Neural progenitor cell (in vitro differentiated cells): ENCODE data around the gene TRIO. TPM values are rescaled to one million over a fixed set of nuclear protein-coding genes. Genes with fewer than 3 reads are reported as not detected.

ENCODE experiments used
- DNase-seq: peaks from one replicate; pipeline ENCODE4 v3.0.0-alpha.2; 2016; ENCODE audit warnings: low spot score
- H2AFZ ChIP-seq: fragments of 200-600 bp; sonication (generic); replicated peaks from 2 replicates; pipeline ENCODE4 v1.6.1; 2016; ENCODE audit warnings: antibody characterized with exemption
- H3F3A ChIP-seq: fragments of 200-600 bp; sonication (generic); 2 replicates; pipeline ENCODE4 v1.6.1; 2016; ENCODE audit warnings: antibody characterized with exemption, low read depth
- H3K27ac ChIP-seq: fragments of 200-600 bp; sonication (generic); 2 replicates; pipeline ENCODE4 v1.5.1; 2016; ENCODE audit warnings: mild to moderate bottlenecking
- H3K27me3 ChIP-seq: fragments of 200-600 bp; sonication (generic); 2 replicates; pipeline ENCODE4 v1.6.1; 2016; ENCODE audit warnings: mild to moderate bottlenecking, moderate library complexity
- H3K36me3 ChIP-seq: fragments of 200-600 bp; sonication (generic); 2 replicates; pipeline ENCODE4 v1.5.1; 2016
- H3K4me1 ChIP-seq: fragments of 200-600 bp; sonication (generic); 2 replicates; pipeline ENCODE4 v1.6.1; 2016; ENCODE audit warnings: mixed run types
- H3K4me2 ChIP-seq: fragments of 200-600 bp; sonication (generic); 2 replicates; pipeline ENCODE4 v1.6.1; 2016
- H3K4me3 ChIP-seq: fragments of 200-600 bp; sonication (generic); 2 replicates; pipeline ENCODE4 v1.5.1; 2016
- H3K79me2 ChIP-seq: fragments of 200-600 bp; sonication (generic); 2 replicates; pipeline ENCODE4 v1.6.1; 2016; ENCODE audit warnings: low read depth
- H3K9ac ChIP-seq: fragments of 200-600 bp; sonication (generic); 2 replicates; pipeline ENCODE4 v1.6.1; 2016
- H3K9me3 ChIP-seq: fragments of 200-600 bp; sonication (generic); 2 replicates; pipeline ENCODE4 v1.5.1; 2016; ENCODE audit warnings: low read depth
- H4K20me1 ChIP-seq: fragments of 200-600 bp; sonication (generic); 2 replicates; pipeline ENCODE4 v1.6.1; 2016; ENCODE audit warnings: low read depth
- H3K27ac Mint-ChIP-seq: 3 replicates; pipeline ENCODE4 v1.8.0; 2021; ENCODE audit warnings: mixed read lengths
- H3K27me3 Mint-ChIP-seq: 2 replicates; pipeline ENCODE4 v1.8.0; 2022; ENCODE audit warnings: low read depth, mild to moderate bottlenecking, inconsistent platforms, moderate library complexity, mixed read lengths; ENCODE audit not compliant: insufficient read depth
- H3K36me3 Mint-ChIP-seq: 3 replicates; pipeline ENCODE4 v1.8.0; 2021; ENCODE audit warnings: mixed read lengths
- H3K4me1 Mint-ChIP-seq: 3 replicates; pipeline ENCODE4 v1.8.0; 2021; ENCODE audit warnings: mixed read lengths
- H3K4me3 Mint-ChIP-seq: 3 replicates; pipeline ENCODE4 v1.8.0; 2021; ENCODE audit warnings: mild to moderate bottlenecking, moderate library complexity, mixed read lengths
- H3K9me3 Mint-ChIP-seq: 3 replicates; pipeline ENCODE4 v1.8.0; 2020; ENCODE audit warnings: mixed read lengths
- EZH2 ChIP-seq: fragments of 200-600 bp; sonication (generic); IDR thresholded peaks from 2 replicates; pipeline ENCODE4 v1.6.1; 2017; ENCODE audit warnings: antibody characterized with exemption, mild to moderate bottlenecking, moderate library complexity
- EZH2phosphoT487 ChIP-seq: fragments of 200-600 bp; sonication (generic); IDR thresholded peaks from 2 replicates; pipeline ENCODE4 v1.6.1; 2017; ENCODE audit warnings: antibody characterized with exemption
- total RNA-seq: library from RNA; depleted of rRNA; stranded (reverse); fragments of >200 nt; gene quantifications from 2 replicates; pipeline ENCODE4 v1.2.3, GENCODE V29; 2015; ENCODE audit warnings: low replicate concordance
- TF ChIP-seq, protein P1 (sequence below): fragments of 200-600 bp; sonication (generic); IDR thresholded peaks from 2 replicates; pipeline ENCODE4 v1.5.1; 2017; ENCODE audit warnings: antibody characterized with exemption, mild to moderate bottlenecking

Gene TRIO
- total RNA-seq, 1 donor from 2014 or later, result 84.7 TPM

DNA sequence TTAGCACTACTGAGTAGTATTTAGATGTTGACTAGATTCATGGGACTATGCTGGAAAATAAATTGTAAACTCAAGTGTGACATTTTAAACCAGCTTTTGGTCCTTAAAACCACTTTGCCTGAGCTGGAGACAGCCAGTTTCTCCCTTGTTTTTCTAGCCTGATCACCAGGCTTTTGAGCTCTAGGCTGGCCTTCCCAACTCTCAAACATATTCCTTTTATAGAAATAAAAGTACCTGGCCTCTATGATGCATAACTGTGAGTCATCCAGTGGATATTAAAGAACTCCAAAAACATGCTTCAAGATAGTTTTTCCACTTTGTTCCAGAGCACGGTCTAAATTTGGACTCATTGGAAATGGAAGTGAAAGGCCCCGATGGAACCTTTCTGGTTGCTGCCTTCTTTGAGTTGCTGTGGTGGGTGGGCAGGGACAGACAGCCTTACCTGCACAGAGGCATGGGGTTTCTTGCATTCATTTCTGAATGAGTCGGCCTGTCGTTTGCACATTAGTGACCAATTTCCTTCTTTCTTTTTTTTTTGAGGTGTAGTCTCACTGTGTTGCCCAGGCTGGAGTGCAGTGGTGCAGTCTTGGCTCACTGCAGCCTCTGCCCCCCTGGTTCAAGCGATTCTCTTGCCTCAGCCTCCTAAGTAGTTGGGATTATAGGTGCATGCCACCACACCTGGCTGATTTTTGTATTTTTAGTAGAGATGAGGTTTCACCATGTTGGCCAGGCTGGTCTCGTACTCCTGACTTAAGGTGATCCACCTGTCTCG, 43.1 kb downstream of the TRIO start:
- Histone ChIP-seq H4K20me1 (peaks cover 100% of the 10 kb centered on the region), H3K9ac (no peak overlapping the region)

DNA sequence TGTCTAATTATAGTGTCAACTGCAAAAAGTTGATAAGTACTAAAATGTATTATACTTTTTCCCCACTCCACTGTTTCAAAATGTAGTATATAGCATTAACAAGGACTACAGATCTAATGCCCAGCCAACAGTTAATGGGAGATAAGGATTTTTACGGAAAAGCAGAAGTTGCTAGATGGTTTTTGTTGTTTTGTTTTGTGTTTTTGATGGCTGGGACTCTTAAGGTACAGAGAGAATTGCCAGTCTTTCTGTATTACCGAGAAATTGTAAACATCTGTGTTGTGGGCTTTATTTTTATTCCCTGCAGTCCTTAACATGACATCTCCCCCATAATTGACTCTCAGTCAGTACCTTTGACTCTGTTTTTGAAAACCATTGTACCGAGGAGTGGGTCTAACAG, 44.0 kb downstream of the TRIO start:
- no peak overlapping the region for H3K4me2 ChIP-seq
- no peak for DNase-seq
- H3K27me3 Mint-ChIP-seq, result peaks cover 4% of the 10 kb centered on the region
- no peak overlapping the region for H2AFZ ChIP-seq
- H3K9me3 ChIP-seq, result no peaks in the 10 kb centered on the region
- H3K4me1 ChIP-seq, result peaks cover 19% of the 10 kb centered on the region
- H4K20me1 ChIP-seq, result peaks cover 99% of the 10 kb centered on the region
- H3K27ac ChIP-seq, result no peak overlapping the region
- no peak overlapping the region for H3K4me3 ChIP-seq
- no peak overlapping the region for H3K9ac ChIP-seq
- no peaks in the 10 kb centered on the region for H3K36me3 Mint-ChIP-seq
- peaks cover 100% of the 10 kb centered on the region for H3K79me2 ChIP-seq
- no peak for TF ChIP-seq EZH2phosphoT487
- TF ChIP-seq EZH2, result no peak
- TF ChIP-seq, protein P1, sequence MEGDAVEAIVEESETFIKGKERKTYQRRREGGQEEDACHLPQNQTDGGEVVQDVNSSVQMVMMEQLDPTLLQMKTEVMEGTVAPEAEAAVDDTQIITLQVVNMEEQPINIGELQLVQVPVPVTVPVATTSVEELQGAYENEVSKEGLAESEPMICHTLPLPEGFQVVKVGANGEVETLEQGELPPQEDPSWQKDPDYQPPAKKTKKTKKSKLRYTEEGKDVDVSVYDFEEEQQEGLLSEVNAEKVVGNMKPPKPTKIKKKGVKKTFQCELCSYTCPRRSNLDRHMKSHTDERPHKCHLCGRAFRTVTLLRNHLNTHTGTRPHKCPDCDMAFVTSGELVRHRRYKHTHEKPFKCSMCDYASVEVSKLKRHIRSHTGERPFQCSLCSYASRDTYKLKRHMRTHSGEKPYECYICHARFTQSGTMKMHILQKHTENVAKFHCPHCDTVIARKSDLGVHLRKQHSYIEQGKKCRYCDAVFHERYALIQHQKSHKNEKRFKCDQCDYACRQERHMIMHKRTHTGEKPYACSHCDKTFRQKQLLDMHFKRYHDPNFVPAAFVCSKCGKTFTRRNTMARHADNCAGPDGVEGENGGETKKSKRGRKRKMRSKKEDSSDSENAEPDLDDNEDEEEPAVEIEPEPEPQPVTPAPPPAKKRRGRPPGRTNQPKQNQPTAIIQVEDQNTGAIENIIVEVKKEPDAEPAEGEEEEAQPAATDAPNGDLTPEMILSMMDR, result no peak
- no peaks in the 10 kb centered on the region for H3F3A ChIP-seq
- no peaks in the 10 kb centered on the region for H3K27me3 ChIP-seq
- H3K4me1 Mint-ChIP-seq, result peaks cover 49% of the 10 kb centered on the region
- no peak overlapping the region for H3K27ac Mint-ChIP-seq
- H3K4me3 Mint-ChIP-seq, result no peak overlapping the region
- no peaks in the 10 kb centered on the region for H3K9me3 Mint-ChIP-seq
- H3K36me3 ChIP-seq, result no peaks in the 10 kb centered on the region

More for the DNA sequence above, 43.1 kb downstream of the TRIO start:
- Histone ChIP-seq H3K4me3 (no peak overlapping the region), H3K4me1 (peaks cover 20% of the 10 kb centered on the region), H3K27ac (no peak overlapping the region), H3K4me2 (no peak overlapping the region), H3K27me3 (no peaks in the 10 kb centered on the region), H3K9me3 (no peaks in the 10 kb centered on the region), H3K79me2 (peaks cover 100% of the 10 kb centered on the region), H3F3A (no peaks in the 10 kb centered on the region), H2AFZ (no peak overlapping the region), H3K36me3 (no peaks in the 10 kb centered on the region)
- TF ChIP-seq EZH2phosphoT487, result no peak
- no peak for TF ChIP-seq EZH2
- TF ChIP-seq, protein P1, result no peak
- H3K4me3 Mint-ChIP-seq, result no peak overlapping the region
- H3K4me1 Mint-ChIP-seq, result peaks cover 56% of the 10 kb centered on the region
- H3K9me3 Mint-ChIP-seq, result no peaks in the 10 kb centered on the region
- no peak overlapping the region for H3K27ac Mint-ChIP-seq
- no peak for DNase-seq
- peaks cover 5% of the 10 kb centered on the region for H3K27me3 Mint-ChIP-seq
- H3K36me3 Mint-ChIP-seq, result no peaks in the 10 kb centered on the region

DNA sequence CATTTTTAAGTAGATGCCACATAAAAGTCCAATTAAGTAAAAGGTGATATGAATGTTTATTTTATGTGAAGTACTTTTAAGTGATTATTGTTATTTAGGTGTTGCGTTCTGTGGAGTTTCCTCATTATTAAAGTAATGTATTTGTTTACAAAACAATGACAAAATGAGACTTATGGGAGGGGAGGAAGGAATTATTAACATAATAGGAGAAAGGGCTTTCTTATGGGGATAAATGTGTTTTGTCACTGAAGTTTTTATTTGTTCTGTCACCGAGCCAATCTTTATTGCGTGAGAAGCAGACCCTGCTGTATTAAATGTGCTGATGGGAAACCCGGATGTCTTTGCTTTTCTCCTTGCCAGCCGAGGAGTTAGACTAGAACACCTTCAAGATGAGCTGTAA, 44.5 kb downstream of the TRIO start:
- no peak for DNase-seq
- Histone ChIP-seq H3K36me3 (no peaks in the 10 kb centered on the region), H3K4me3 (no peak overlapping the region), H3F3A (no peaks in the 10 kb centered on the region), H3K9me3 (no peaks in the 10 kb centered on the region), H2AFZ (no peak overlapping the region), H3K9ac (no peak overlapping the region), H3K27ac (no peak overlapping the region), H3K79me2 (peaks cover 100% of the 10 kb centered on the region), H3K27me3 (no peaks in the 10 kb centered on the region), H3K4me2 (no peak overlapping the region), H4K20me1 (peaks cover 99% of the 10 kb centered on the region), H3K4me1 (peaks cover 14% of the 10 kb centered on the region)
- no peak overlapping the region for H3K27ac Mint-ChIP-seq
- H3K9me3 Mint-ChIP-seq, result no peaks in the 10 kb centered on the region
- TF ChIP-seq EZH2phosphoT487, result no peak
- no peaks in the 10 kb centered on the region for H3K36me3 Mint-ChIP-seq
- no peak overlapping the region for H3K4me3 Mint-ChIP-seq
- H3K4me1 Mint-ChIP-seq, result peaks cover 44% of the 10 kb centered on the region
- H3K27me3 Mint-ChIP-seq, result peaks cover 4% of the 10 kb centered on the region

DNA sequence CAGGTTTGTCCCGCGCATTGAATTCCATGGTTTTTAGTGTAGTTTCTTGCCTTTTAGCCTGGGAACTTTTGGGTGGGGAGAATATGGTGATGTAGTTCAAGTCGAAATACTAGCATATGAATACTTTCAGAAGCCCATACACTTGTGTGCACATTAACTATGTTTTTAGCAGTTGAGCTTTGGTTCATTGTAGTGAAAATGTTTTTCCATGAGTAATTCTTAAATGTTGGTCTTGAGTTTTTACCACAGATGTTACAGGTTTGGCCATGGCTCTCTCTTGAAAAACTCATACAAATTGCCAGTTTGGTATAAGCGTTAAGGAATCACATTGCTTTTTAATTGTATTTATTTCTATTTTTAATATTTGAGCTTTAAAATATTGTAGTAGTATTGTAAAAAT, 45.6 kb downstream of the TRIO start:
- no peaks in the 10 kb centered on the region for H3F3A ChIP-seq
- peaks cover 99% of the 10 kb centered on the region for H4K20me1 ChIP-seq
- no peaks in the 10 kb centered on the region for H3K36me3 ChIP-seq
- H3K4me2 ChIP-seq, result no peak overlapping the region
- Mint-ChIP-seq H3K27me3 (peaks cover 4% of the 10 kb centered on the region), H3K4me3 (no peak overlapping the region), H3K4me1 (peaks cover 33% of the 10 kb centered on the region), H3K27ac (no peak overlapping the region), H3K9me3 (no peaks in the 10 kb centered on the region), H3K36me3 (peaks cover under 1% of the 10 kb centered on the region)
- H3K27ac ChIP-seq, result no peak overlapping the region
- H2AFZ ChIP-seq, result no peak overlapping the region
- H3K4me1 ChIP-seq, result peaks cover 4% of the 10 kb centered on the region
- peaks cover 100% of the 10 kb centered on the region for H3K79me2 ChIP-seq
- no peak overlapping the region for H3K4me3 ChIP-seq
- no peak overlapping the region for H3K9ac ChIP-seq
- no peak for DNase-seq
- H3K27me3 ChIP-seq, result no peaks in the 10 kb centered on the region
- TF ChIP-seq EZH2phosphoT487, result no peak
- TF ChIP-seq, protein P1, result no peak
- TF ChIP-seq EZH2, result no peak
- no peaks in the 10 kb centered on the region for H3K9me3 ChIP-seq
